K562 (cell line): ENCODE data around the gene MAD2L1BP. TPM values are rescaled to one million over a fixed set of nuclear protein-coding genes. Genes with fewer than 3 reads are reported as not detected.

Experiments
- ATAC-seq: fragments of 200-7000 bp; cut with Tn5 transposase; 3 replicates; pipeline ENCODE4 v1.9.1; 2020; ENCODE audit warnings: moderate library complexity
- BruUV-seq: library from RNA; stranded (reverse); fragments of 400-500 nt; replicated peaks from 2 replicates; lab custom pipeline; 2021; lab: Mats Ljungman, UMichigan
- CTCF ChIA-PET: fragments of 300-600 bp; formaldehyde crosslinking; extraction: SDS; loops from one replicate; lab custom pipeline; 2021; ENCODE audit warnings: low intra/inter-chr PET ratio; lab: Yijun Ruan, JAX
- POLR2A ChIA-PET: fragments of 300-600, 350-650 bp; sonication (Branson Sonifier 250); formaldehyde crosslinking; extraction: SDS; loops from one replicate; lab custom pipeline; 2021; ENCODE audit warnings: antibody characterized with exemption, inconsistent platforms; lab: Yijun Ruan, JAX
- DNase-seq, 4 experiments: peaks; one replicate each; pipeline versions ENCODE4 v3.0.0 to v3.0.0-alpha.2; 2011 to 2018; ENCODE audit warnings: low spot score in 3 of 4, mixed read lengths in 3 of 4; ENCODE audit errors: extremely low read depth in 1 of 4
- FAIRE-seq: peaks from 2 replicates; lab custom pipeline; 2011; peaks lifted over from hg19 to GRCh38; lab: Jason Lieb, UNC
- H2AFZ ChIP-seq: 2 replicates; pipeline ENCODE4 v1.6.0; 2011; ENCODE audit warnings: low read depth, low read length, control low read depth, inconsistent platforms
- H3K27ac ChIP-seq: fragments of 200-600 bp; 3 replicates; pipeline ENCODE4 v1.8.0; 2011; ENCODE audit warnings: low read depth, mild to moderate bottlenecking, control low read depth, inconsistent platforms, low read length, moderate library complexity, mixed read lengths; ENCODE audit errors: extremely low read depth
- H3K27me3 ChIP-seq, 2 experiments: fragments of 300-600 bp in 1 of 2; 2 replicates in 1 of 2; 3 replicates in 1 of 2; pipeline versions ENCODE4 v1.6.0 to v1.8.0; 2011; ENCODE audit warnings: inconsistent platforms in 2 of 2, low read length in 2 of 2, mild to moderate bottlenecking in 1 of 2, mixed read lengths in 1 of 2, moderate library complexity in 1 of 2; ENCODE audit not compliant: control insufficient read depth in 2 of 2, insufficient read depth in 2 of 2
- H3K36me3 ChIP-seq: fragments of 300-600 bp; 3 replicates; pipeline ENCODE4 v1.8.0; 2011; ENCODE audit warnings: mild to moderate bottlenecking, low read length, inconsistent platforms; ENCODE audit not compliant: control insufficient read depth, insufficient read depth
- H3K4me1 ChIP-seq, 2 experiments: fragments of 200-600 bp in 1 of 2; replicated peaks in 1 of 2; 2 replicates in 1 of 2; 3 replicates in 1 of 2; pipeline versions ENCODE4 v1.5.1 to v1.8.0; 2011; ENCODE audit warnings: inconsistent platforms in 2 of 2, low read length in 2 of 2, mild to moderate bottlenecking in 1 of 2, mixed read lengths in 1 of 2, moderate library complexity in 1 of 2; ENCODE audit not compliant: control insufficient read depth in 2 of 2, insufficient read depth in 2 of 2
- H3K4me2 ChIP-seq: 2 replicates; pipeline ENCODE4 v1.6.1; 2011; ENCODE audit warnings: low read length, control low read depth, inconsistent platforms, mixed read lengths; ENCODE audit not compliant: insufficient read depth
- H3K4me3 ChIP-seq: fragments of 200-600 bp; sonication (generic), shearing (Covaris generic); 2 replicates; pipeline ENCODE4 v1.5.1; 2016; ENCODE audit warnings: control low read depth, inconsistent platforms
- H3K79me2 ChIP-seq: fragments of 200-600 bp; 3 replicates; pipeline ENCODE4 v1.8.0; 2011; ENCODE audit warnings: low read length, inconsistent platforms; ENCODE audit not compliant: control insufficient read depth, insufficient read depth
- H3K9ac ChIP-seq, 2 experiments: 2 replicates each; pipeline versions ENCODE4 v1.6.0 to v1.6.1; 2011; ENCODE audit warnings: low read depth in 2 of 2, low read length in 2 of 2, control low read depth in 1 of 2, inconsistent platforms in 1 of 2, mild to moderate bottlenecking in 1 of 2, mixed read lengths in 1 of 2; ENCODE audit not compliant: insufficient read depth in 1 of 2
- H3K9me1 ChIP-seq: one replicate; pipeline ENCODE4 v1.6.0; 2011; ENCODE audit warnings: inconsistent platforms, mild to moderate bottlenecking, low read length, moderate library complexity; ENCODE audit not compliant: control insufficient read depth, insufficient read depth
- H3K9me3 ChIP-seq: replicated peaks from 2 replicates; pipeline ENCODE4 v1.5.1; 2011; ENCODE audit warnings: low read depth, low read length, inconsistent platforms; ENCODE audit not compliant: control insufficient read depth, insufficient read depth
- H4K20me1 ChIP-seq: replicated peaks from 2 replicates; pipeline ENCODE4 v1.6.1; 2011; ENCODE audit warnings: low read length, inconsistent platforms, mixed read lengths; ENCODE audit not compliant: control insufficient read depth, insufficient read depth
- BMI1 ChIP-seq: fragments of 150-350 bp; IDR thresholded peaks from 2 replicates; pipeline ENCODE4 v1.6.1; 2014; ENCODE audit warnings: low read length
- CC2D1A ChIP-seq: fragments of 450-650 bp; IDR thresholded peaks from 2 replicates; pipeline ENCODE4 v1.6.1; 2017; ENCODE audit warnings: mild to moderate bottlenecking
- FOXP1 ChIP-seq: sonication (generic); formaldehyde crosslinking; IDR thresholded peaks from 2 replicates; pipeline ENCODE4 v1.8.0; 2022; ENCODE audit warnings: mild to moderate bottlenecking, missing genetic modification reagents
- GATAD2A ChIP-seq: fragments of 450-650 bp; IDR thresholded peaks from 2 replicates; pipeline ENCODE4 v1.6.1; 2017
- JUND ChIP-seq, 2 experiments: IDR thresholded peaks; 2 replicates in 1 of 2; 3 replicates in 1 of 2; pipeline ENCODE4 v1.6.1; 2011; ENCODE audit warnings: borderline replicate concordance in 2 of 2, low read depth in 2 of 2, low read length in 2 of 2, improper control_type of control experiment in 1 of 2, missing biosample characterization in 1 of 2, missing genetic modification characterization in 1 of 2, missing genetic modification reagents in 1 of 2
- SREBF1 ChIP-seq: fragments of 150-350 bp; IDR thresholded peaks from 2 replicates; pipeline ENCODE4 v1.6.1; 2014; ENCODE audit warnings: antibody characterized with exemption, low read depth, low read length, borderline replicate concordance
- YY1 ChIP-seq, 3 experiments: IDR thresholded peaks; 2 replicates each; pipeline ENCODE4 v1.6.1; 2011; ENCODE audit warnings: low read length in 2 of 3, mild to moderate bottlenecking in 2 of 3, moderate library complexity in 2 of 3, borderline replicate concordance in 1 of 3, control low read depth in 1 of 3, low read depth in 1 of 3; ENCODE audit not compliant: insufficient read depth in 3 of 3, insufficient replicate concordance in 2 of 3, control insufficient read depth in 1 of 3, insufficient read length in 1 of 3; ENCODE audit errors: extremely low read depth in 1 of 3
- ZNF143 ChIP-seq: sonication (generic); formaldehyde crosslinking; IDR thresholded peaks from 2 replicates; pipeline ENCODE4 v1.9.0; 2022; ENCODE audit warnings: mild to moderate bottlenecking, missing genetic modification reagents
- ZNF395 ChIP-seq: fragments of 200-800 bp; sonication (Bioruptor generic); IDR thresholded peaks from 2 replicates; pipeline ENCODE4 v1.6.1; 2017; ENCODE audit warnings: missing genetic modification characterization, missing compliant biosample characterization
- ZNF445 ChIP-seq: fragments of 250-450 bp; sonication (Bioruptor Pico); IDR thresholded peaks from 2 replicates; pipeline ENCODE4 v1.4.0; 2020; ENCODE audit warnings: low read depth, mild to moderate bottlenecking, moderate library complexity
- WGBS: fragments of 100-300 bp; shearing (Covaris generic); methylation state at CpG from one replicate; pipeline ENCODE4 v1.1.6; 2016; ENCODE audit warnings: low coverage, mixed read lengths; ENCODE audit not compliant: insufficient coverage; ENCODE audit errors: missing lambda C conversion rate; 5-methylcytosine and 5-hydroxymethylcytosine counted together
- in situ Hi-C: fragments of 300-500 bp; cut with MboI; formaldehyde crosslinking; loops from 4 replicates; pipeline ENCODE4 v1.15.0; 2018; ENCODE audit warnings: inconsistent platforms, mixed read lengths
- intact Hi-C: fragments of 100-400 bp; cut with micrococcal nuclease; formaldehyde crosslinking; loops from 2 replicates; pipeline ENCODE4 v1.14.2; 2022
- polyA plus RNA-seq, 8 experiments: library from polyadenylated mRNA; depleted of rRNA in 4 of 8; stranded (reverse) in 5 of 8; unstranded in 3 of 8; fragments of >200 nt; fragmentation: Nextera tagmentation in 2 of 8; fragmentation: Illumina TruSeq in 1 of 8; extraction: Ambion mirVana in 2 of 8; extraction: Trizol in 1 of 8; gene quantifications; 2 replicates each; pipeline versions ENCODE4 v1.2.1 to v1.2.3, GENCODE V29; 2011 to 2014; ENCODE audit warnings: inconsistent platforms in 1 of 8, missing spikeins in 1 of 8
- total RNA-seq, 7 experiments: library from RNA; depleted of rRNA in 6 of 7; stranded (reverse); fragments of >200 nt in 6 of 7; fragmentation: Illumina TruSeq in 2 of 7; extraction: Trizol in 2 of 7; gene quantifications; 2 replicates each; pipeline versions ENCODE4 v1.2.1 to v1.2.3, GENCODE V29; 2011 to 2021; ENCODE audit warnings: low replicate concordance in 1 of 7

MAD2L1BP gene
- total and polyA plus RNA-seq, 9 of the 15 experiments (the other 6 are each of a cell fraction or from before 2014, with no cell fraction given) = 69.7 to 321 (median 111) TPM

- no peak for FAIRE-seq
- Histone ChIP-seq H3K27ac (peak overlapping the region; percentile 91), H3K27me3 (no peaks in the 10 kb centered on the region), H3K9me3 (no peaks in the 10 kb centered on the region), H3K9ac (peak overlapping the region; percentile 97), H3K4me3 (peak overlapping the region; percentile 87), H3K36me3 (peaks cover 40% of the 10 kb centered on the region), H2AFZ (peak overlapping the region; percentile 99), H3K9me1 (no peaks in the 10 kb centered on the region), H3K4me2 (peak overlapping the region; percentile 98), H3K79me2 (peaks cover 62% of the 10 kb centered on the region), H3K4me1 (peaks cover 4 to 31% of the 10 kb centered on the region in 2 experiments; a peak in 3 of 5 replicates), H4K20me1 (peaks cover 17% of the 10 kb centered on the region)
- POLR2A ChIA-PET = interaction anchor here (0.7 to 3.2 kb wide), 8 partner anchors 9 to 83 kb away, joined by 3 to 21 read pairs (median 3); no protein-coding TSS in a partner anchor
- TF ChIP-seq YY1 (IDR thresholded peaks at IDR 0.05; ENCODE audit: borderline replicate concordance in 1 of 3, control insufficient read depth in 1 of 3, extremely low read depth in 1 of 3, insufficient read depth in 3 of 3, insufficient read length in 1 of 3, insufficient replicate concordance in 2 of 3, low read depth in 1 of 3, low read length in 2 of 3) (peak in 1 of 3 experiments; percentile 58), BMI1 (no peak), GATAD2A (no peak), ZNF395 (0 out of 2 replicates have a peak, but pooled peaks have one; percentile 55), JUND (IDR thresholded peaks at IDR 0.05; ENCODE audit: borderline replicate concordance, low read depth, low read length) (no peak), JUND (tag; IDR thresholded peaks at IDR 0.05; ENCODE audit: borderline replicate concordance, low read depth, low read length) (no peak), FOXP1 (CRISPR knock-in tag) (peak; percentile 22; the same call in 1 of the 2 replicates), CC2D1A (no peak), ZNF143 (0 out of 2 replicates have a peak, but pooled peaks have one; percentile 33), ZNF445 (CRISPR knock-in tag) (no peak), SREBF1 (0 out of 2 replicates have a peak, but pooled peaks have one; percentile 1)
- BruUV-seq = TSS peak; percentile 50
- WGBS = 0% methylated on average over 10 of the region's 10 CpGs
- CTCF ChIA-PET = interaction anchor here (0.6 kb wide), 1 partner anchor 23 kb away, joined by 4 read pairs; no protein-coding TSS in a partner anchor
- intact Hi-C loops (no loop called here), in situ Hi-C loops (no loop called here)
- DNase-seq = no peak
- peak; percentile 60 for ATAC-seq
These were observed 51.4 kb downstream of the MAD2L1BP start for GRCh38 chr6:43687079-43687436.
